SK-N-SH (cell line): ENCODE results near the gene PIP4K2C. TPM values are rescaled to one million over a fixed set of nuclear protein-coding genes. Genes with fewer than 3 reads are reported as not detected.
"Not testable (repeated sequence)": the region's sequence is repeated elsewhere in the genome, so short reads cannot be mapped to it uniquely, and the experiment has no call there.

Source experiments
- CTCF ChIA-PET: fragments of 300-600, 350-600 bp; formaldehyde crosslinking; extraction: SDS; loops from one replicate; lab custom pipeline; 2021; lab: Yijun Ruan, JAX
- POLR2A ChIA-PET: fragments of 350-600 bp; sonication (Branson Sonifier 250); formaldehyde crosslinking; extraction: SDS; loops from one replicate; lab custom pipeline; 2020; ENCODE audit warnings: antibody characterized with exemption, inconsistent platforms; lab: Yijun Ruan, JAX
- DNase-seq: peaks from one replicate; pipeline ENCODE4 v3.0.0; 2012
- H2AFZ ChIP-seq: fragments of 200-600 bp; sonication (generic); 2 replicates; pipeline ENCODE4 v1.8.1; 2016; ENCODE audit warnings: antibody characterized with exemption, mild to moderate bottlenecking, low read depth
- H3F3A ChIP-seq: fragments of 200-600 bp; sonication (generic); replicated peaks from 2 replicates; pipeline ENCODE3; 2016; ENCODE audit warnings: antibody characterized with exemption, mild to moderate bottlenecking; ENCODE audit not compliant: insufficient read depth
- H3K27ac ChIP-seq, 2 experiments: fragments of 200-500 bp in 1 of 2; fragments of 200-600 bp in 1 of 2; sonication (Bioruptor generic) in 1 of 2; sonication (generic), shearing (Covaris generic) in 1 of 2; 2 replicates each; pipeline versions ENCODE4 v1.5.1 to v1.6.1; 2014 to 2016; ENCODE audit warnings: low read depth in 2 of 2, inconsistent platforms in 1 of 2, low read length in 1 of 2, mild to moderate bottlenecking in 1 of 2, mixed read lengths in 1 of 2
- H3K27me3 ChIP-seq: fragments of 200-600 bp; sonication (generic), shearing (Covaris generic); 2 replicates; pipeline ENCODE4 v1.6.1; 2016; ENCODE audit warnings: mixed run types; ENCODE audit not compliant: insufficient read depth
- H3K36me3 ChIP-seq, 2 experiments: fragments of 200-500 bp in 1 of 2; fragments of 200-600 bp in 1 of 2; sonication (Bioruptor generic) in 1 of 2; sonication (generic) in 1 of 2; replicated peaks in 1 of 2; 2 replicates each; pipeline versions ENCODE3 to v1.5.1; 2014 to 2016; ENCODE audit warnings: low read length in 1 of 2, mild to moderate bottlenecking in 1 of 2; ENCODE audit not compliant: insufficient read depth in 2 of 2, control insufficient read depth in 1 of 2
- H3K4me1 ChIP-seq, 2 experiments: fragments of 200-500 bp in 1 of 2; fragments of 200-600 bp in 1 of 2; sonication (Bioruptor generic) in 1 of 2; sonication (generic), shearing (Covaris generic) in 1 of 2; 2 replicates each; pipeline versions ENCODE4 v1.5.1 to v1.6.1; 2014 to 2016; ENCODE audit warnings: low read depth in 1 of 2, low read length in 1 of 2, mixed run types in 1 of 2; ENCODE audit not compliant: insufficient read depth in 2 of 2, control insufficient read depth in 1 of 2
- H3K4me2 ChIP-seq: fragments of 200-600 bp; sonication (generic), shearing (Covaris generic); 2 replicates; pipeline ENCODE4 v1.6.1; 2017; ENCODE audit warnings: mixed run types
- H3K4me3 ChIP-seq, 2 experiments: fragments of 200-500 bp in 1 of 2; fragments of 200-600 bp in 1 of 2; sonication (Bioruptor generic) in 1 of 2; sonication (generic), shearing (Covaris generic) in 1 of 2; 2 replicates each; pipeline versions ENCODE4 v1.5.1 to v1.8.1; 2014 to 2016; ENCODE audit warnings: low read depth in 2 of 2, inconsistent platforms in 1 of 2, low read length in 1 of 2, mild to moderate bottlenecking in 1 of 2, mixed read lengths in 1 of 2, moderate library complexity in 1 of 2
- H3K79me2 ChIP-seq: fragments of 200-600 bp; sonication (generic); 2 replicates; pipeline ENCODE4 v1.8.1; 2017; ENCODE audit warnings: mild to moderate bottlenecking; ENCODE audit not compliant: insufficient read depth
- H3K9ac ChIP-seq: fragments of 200-600 bp; sonication (generic); 2 replicates; pipeline ENCODE4 v1.6.1; 2017; ENCODE audit warnings: mixed run types
- H3K9me2 ChIP-seq: fragments of 200-600 bp; sonication (generic); 2 replicates; pipeline ENCODE4 v1.6.1; 2017; ENCODE audit warnings: mixed run types
- H3K9me3 ChIP-seq: fragments of 200-600 bp; sonication (generic); 2 replicates; pipeline ENCODE4 v1.6.1; 2017; ENCODE audit warnings: mixed run types, mild to moderate bottlenecking, moderate library complexity
- H4K20me1 ChIP-seq: fragments of 200-600 bp; sonication (generic); 2 replicates; pipeline ENCODE4 v1.6.1; 2017; ENCODE audit warnings: mild to moderate bottlenecking, mixed run types; ENCODE audit not compliant: insufficient read depth
- CTCF ChIP-seq: fragments of 200-600 bp; sonication (generic); IDR thresholded peaks from 2 replicates; pipeline ENCODE4 v1.6.1; 2017; ENCODE audit warnings: antibody characterized with exemption, mild to moderate bottlenecking, moderate library complexity
- ELF1 ChIP-seq: IDR thresholded peaks from 2 replicates; pipeline ENCODE4 v1.4.0; 2012
- EP300 ChIP-seq, 2 experiments: IDR thresholded peaks; 2 replicates each; pipeline versions ENCODE4 v1.4.0 to v1.6.1; 2012; ENCODE audit warnings: borderline replicate concordance in 1 of 2, low read depth in 1 of 2, low read length in 1 of 2
- EZH2phosphoT487 ChIP-seq: fragments of 200-600 bp; sonication (generic); IDR thresholded peaks from 2 replicates; pipeline ENCODE4 v1.6.1; 2017; ENCODE audit warnings: low read depth, mixed run types, mild to moderate bottlenecking, antibody characterized with exemption, moderate library complexity, borderline replicate concordance
- FOXJ3 ChIP-seq: sonication (generic); formaldehyde crosslinking; IDR thresholded peaks from 2 replicates; pipeline ENCODE4 v1.5.1; 2020; ENCODE audit warnings: mild to moderate bottlenecking, missing genetic modification reagents
- MAX ChIP-seq: IDR thresholded peaks from 2 replicates; pipeline ENCODE4 v1.4.0; 2012; ENCODE audit warnings: low read depth
- MEF2A ChIP-seq: IDR thresholded peaks from 2 replicates; pipeline ENCODE4 v1.4.0; 2012; ENCODE audit warnings: low read depth, borderline replicate concordance
- RAD21 ChIP-seq: IDR thresholded peaks from 2 replicates; pipeline ENCODE4 v1.6.1; 2012; ENCODE audit warnings: mild to moderate bottlenecking, low read length
- RFX5 ChIP-seq: IDR thresholded peaks from 2 replicates; pipeline ENCODE4 v1.6.1; 2012; ENCODE audit warnings: mild to moderate bottlenecking, improper control_type of control experiment, low read length
- TAF1 ChIP-seq: IDR thresholded peaks from 2 replicates; pipeline ENCODE4 v1.6.1; 2012; ENCODE audit warnings: low read depth, mild to moderate bottlenecking, low read length, moderate library complexity, borderline replicate concordance
- YY1 ChIP-seq: IDR thresholded peaks from 2 replicates; pipeline ENCODE4 v1.4.0; 2012; ENCODE audit warnings: low read depth, mild to moderate bottlenecking
- WGBS: methylation state at CpG from one replicate; pipeline ENCODE4 v1.1.6; 2017; ENCODE audit warnings: low lambda C conversion rate; 5-methylcytosine and 5-hydroxymethylcytosine counted together
- polyA plus RNA-seq, 3 experiments: library from polyadenylated mRNA; depleted of rRNA; stranded (reverse); fragments of >200 nt; gene quantifications; 2 replicates each; pipeline ENCODE4 v1.2.3, GENCODE V29; 2012
- TF ChIP-seq, protein P1 (sequence below): fragments of 150-350 bp; IDR thresholded peaks from 2 replicates; pipeline ENCODE4 v1.6.1; 2017; ENCODE audit warnings: antibody characterized with exemption, low read length, low read depth, borderline replicate concordance
- TF ChIP-seq, protein P2 (sequence below): fragments of 150-350 bp; IDR thresholded peaks from 2 replicates; pipeline ENCODE4 v1.6.1; 2016; ENCODE audit warnings: mild to moderate bottlenecking, low read depth, low read length

Gene PIP4K2C
- polyA plus RNA-seq, 1 of the 3 experiments (the other 2 are of a cell fraction), result 34.2 TPM

GRCh38 chr12:57569858-57570257, 21.1 kb upstream of the PIP4K2C start:
- H3K79me2 ChIP-seq, result no peaks in the 10 kb centered on the region
- H2AFZ ChIP-seq, result no peak overlapping the region
- no peak overlapping the region for H3K4me3 ChIP-seq
- H3K9me3 ChIP-seq, result no peaks in the 10 kb centered on the region
- H3K9ac ChIP-seq, result no peak overlapping the region
- WGBS, result 92% methylated on average over 18 of the region's 18 CpGs
- no peak overlapping the region for H3K4me2 ChIP-seq
- H3K27me3 ChIP-seq, result no peaks in the 10 kb centered on the region
- no peaks in the 10 kb centered on the region for H3K9me2 ChIP-seq
- CTCF ChIA-PET, result interaction anchor here (1.1 to 11.3 kb wide), 2 partner anchors 13 to 167 kb away, joined by 3 to 110 read pairs; no protein-coding TSS in a partner anchor
- H3K27ac ChIP-seq, result no peak overlapping the region
- peaks cover 12 to 22% of the 10 kb centered on the region in 2 experiments for H3K36me3 ChIP-seq
- POLR2A ChIA-PET, result no interaction called here
- no peaks in the 10 kb centered on the region for H4K20me1 ChIP-seq
- H3F3A ChIP-seq, result no peaks in the 10 kb centered on the region
- no peak for TF ChIP-seq ELF1
- TF ChIP-seq TAF1, result no peak
- no peak for TF ChIP-seq EZH2phosphoT487
- TF ChIP-seq RAD21, result no peak
- TF ChIP-seq MAX, result no peak
- TF ChIP-seq RFX5, result no peak
- no peak for TF ChIP-seq FOXJ3
- no peak for TF ChIP-seq MEF2A
- no peak for TF ChIP-seq CTCF
- TF ChIP-seq, protein P1, sequence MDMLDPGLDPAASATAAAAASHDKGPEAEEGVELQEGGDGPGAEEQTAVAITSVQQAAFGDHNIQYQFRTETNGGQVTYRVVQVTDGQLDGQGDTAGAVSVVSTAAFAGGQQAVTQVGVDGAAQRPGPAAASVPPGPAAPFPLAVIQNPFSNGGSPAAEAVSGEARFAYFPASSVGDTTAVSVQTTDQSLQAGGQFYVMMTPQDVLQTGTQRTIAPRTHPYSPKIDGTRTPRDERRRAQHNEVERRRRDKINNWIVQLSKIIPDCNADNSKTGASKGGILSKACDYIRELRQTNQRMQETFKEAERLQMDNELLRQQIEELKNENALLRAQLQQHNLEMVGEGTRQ, result no peak
- TF ChIP-seq, protein P2, sequence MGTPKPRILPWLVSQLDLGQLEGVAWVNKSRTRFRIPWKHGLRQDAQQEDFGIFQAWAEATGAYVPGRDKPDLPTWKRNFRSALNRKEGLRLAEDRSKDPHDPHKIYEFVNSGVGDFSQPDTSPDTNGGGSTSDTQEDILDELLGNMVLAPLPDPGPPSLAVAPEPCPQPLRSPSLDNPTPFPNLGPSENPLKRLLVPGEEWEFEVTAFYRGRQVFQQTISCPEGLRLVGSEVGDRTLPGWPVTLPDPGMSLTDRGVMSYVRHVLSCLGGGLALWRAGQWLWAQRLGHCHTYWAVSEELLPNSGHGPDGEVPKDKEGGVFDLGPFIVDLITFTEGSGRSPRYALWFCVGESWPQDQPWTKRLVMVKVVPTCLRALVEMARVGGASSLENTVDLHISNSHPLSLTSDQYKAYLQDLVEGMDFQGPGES, result no peak
- no peak for TF ChIP-seq EP300 (IDR thresholded peaks at IDR 0.05; ENCODE audit: borderline replicate concordance in 1 of 2, low read depth in 1 of 2, low read length in 1 of 2)
- TF ChIP-seq YY1, result no peak
- no peaks in the 10 kb centered on the region for H3K4me1 ChIP-seq
- no peak for DNase-seq

- peaks cover 18 to 28% of the 10 kb centered on the region in 2 experiments for H3K36me3 ChIP-seq
- H3K9ac ChIP-seq, H3K79me2 ChIP-seq, H3K9me2 ChIP-seq, H2AFZ ChIP-seq, H3K4me3 ChIP-seq, H3K27me3 ChIP-seq, DNase-seq, H3K9me3 ChIP-seq, H4K20me1 ChIP-seq, H3K4me2 ChIP-seq, H3K27ac ChIP-seq, H3K4me1 ChIP-seq, H3F3A ChIP-seq, POLR2A ChIA-PET: not testable (repeated sequence)
- CTCF ChIA-PET, result interaction anchor here (1.1 to 11.3 kb wide), 4 partner anchors 13 to 167 kb away, joined by 3 to 110 read pairs (median 4); partner anchors contain the start of gene B4GALNT1
- WGBS, result 85% methylated on average over 13 of the region's 13 CpGs
These were observed 20.6 kb upstream of the PIP4K2C start for GRCh38 chr12:57570438-57570837.
